Renal pelvis (tissue), 3 donors: ENCODE data around the gene SERTAD3. TPM values are rescaled to one million over a fixed set of nuclear protein-coding genes. Genes with fewer than 3 reads are reported as not detected.

Source experiments
- polyA plus RNA-seq, 3 donors: library from polyadenylated mRNA; unstranded; fragments of 120-200 nt; gene quantifications; one replicate each; pipeline ENCODE4 v1.2.1, GENCODE V29; 2013; ENCODE audit not compliant: insufficient read length in 3 of 3

Gene SERTAD3
- polyA plus RNA-seq, 3 donors = 36.5 to 38.6 (median 38.3) TPM

Other genes with a start within 250 kb of the SERTAD3 start
- under 1 TPM in 2 of 3 donors, not detected in 1; 0.10 to 0.34 TPM for gene TTC9B, start 226.0 kb downstream of the SERTAD3 start, polyA plus RNA-seq
- gene CCNP, start 217.6 kb downstream of the SERTAD3 start, polyA plus RNA-seq = 1 to 10 TPM; 1.6 to 2.2 (median 1.8) TPM
- gene AKT2, start 159.0 kb downstream of the SERTAD3 start, polyA plus RNA-seq = 100 to 1,000 TPM; 162 to 236 (median 219) TPM
- gene C19orf47, start 95.9 kb downstream of the SERTAD3 start, polyA plus RNA-seq = 10 to 100 TPM; 14.1 to 17.6 (median 15.0) TPM
- gene PLD3, start 95.6 kb downstream of the SERTAD3 start, polyA plus RNA-seq = 100 to 1,000 TPM; 254 to 302 (median 292) TPM
- under 1 TPM; 0.09 to 0.19 (median 0.16) TPM for gene HIPK4, start 54.2 kb downstream of the SERTAD3 start, polyA plus RNA-seq
- 10 to 100 TPM; 13.1 to 15.5 (median 14.2) TPM for gene PRX, start 31.0 kb downstream of the SERTAD3 start, polyA plus RNA-seq
- 10 to 100 TPM in 2 of 3 donors, 1 to 10 TPM in 1; 7.9 to 12.0 (median 10.8) TPM for gene SERTAD1, start 18.3 kb downstream of the SERTAD3 start, polyA plus RNA-seq
- gene BLVRB, start 21.4 kb upstream of the SERTAD3 start, polyA plus RNA-seq = 10 to 100 TPM; 51.8 to 54.2 (median 52.3) TPM
- gene SPTBN4, start 22.7 kb upstream of the SERTAD3 start, polyA plus RNA-seq = 1 to 10 TPM; 1.4 to 2.0 (median 1.8) TPM
- gene SHKBP1, start 132.5 kb upstream of the SERTAD3 start, polyA plus RNA-seq = 10 to 100 TPM; 47.9 to 60.1 (median 57.9) TPM
- 100 to 1,000 TPM; 225 to 341 (median 273) TPM for gene LTBP4, start 157.0 kb upstream of the SERTAD3 start, polyA plus RNA-seq
- gene NUMBL, start 246.3 kb upstream of the SERTAD3 start, polyA plus RNA-seq = 10 to 100 TPM; 15.0 to 16.5 (median 16.4) TPM